Astrocyte (in vitro differentiated cells and primary cell): ENCODE measurements around the gene ABCG5. TPM values are rescaled to one million over a fixed set of nuclear protein-coding genes. Genes with fewer than 3 reads are reported as not detected.

Experiments used
- DNase-seq: peaks from one replicate; pipeline ENCODE4 v3.0.0-alpha.2; 2010; ENCODE audit warnings: low read depth
- FAIRE-seq: peaks from 2 replicates; lab custom pipeline; 2011; peaks lifted over from hg19 to GRCh38; lab: Jason Lieb, UNC
- H2AFZ ChIP-seq: 2 replicates; pipeline ENCODE4 v1.6.0; 2012; ENCODE audit warnings: low read depth, low read length, inconsistent platforms
- H3K27ac ChIP-seq: 2 replicates; pipeline ENCODE4 v1.5.1; 2011; ENCODE audit warnings: low read depth, low read length, inconsistent platforms
- H3K27me3 ChIP-seq: 2 replicates; pipeline ENCODE4 v1.6.0; 2011; ENCODE audit warnings: low read length, inconsistent platforms; ENCODE audit not compliant: insufficient read depth
- H3K36me3 ChIP-seq: 2 replicates; pipeline ENCODE4 v1.5.1; 2011; ENCODE audit warnings: low read length, inconsistent platforms; ENCODE audit not compliant: insufficient read depth
- H3K4me1 ChIP-seq: 2 replicates; pipeline ENCODE4 v1.5.1; 2011; ENCODE audit warnings: low read length, inconsistent platforms; ENCODE audit not compliant: insufficient read depth
- H3K4me2 ChIP-seq: 2 replicates; pipeline ENCODE4 v1.6.0; 2012; ENCODE audit warnings: low read length, inconsistent platforms
- H3K4me3 ChIP-seq: 2 replicates; pipeline ENCODE4 v1.5.1; 2011; ENCODE audit warnings: low read depth, mild to moderate bottlenecking, low read length, inconsistent platforms; ENCODE audit not compliant: insufficient read depth
- H3K79me2 ChIP-seq: 2 replicates; pipeline ENCODE4 v1.6.0; 2012; ENCODE audit warnings: mild to moderate bottlenecking, low read length, inconsistent platforms; ENCODE audit not compliant: insufficient read depth
- H3K9ac ChIP-seq: 2 replicates; pipeline ENCODE4 v1.6.0; 2012; ENCODE audit warnings: mild to moderate bottlenecking, low read length, inconsistent platforms
- H3K9me3 ChIP-seq: 2 replicates; pipeline ENCODE4 v1.5.1; 2012; ENCODE audit warnings: low read depth, mild to moderate bottlenecking, low read length, inconsistent platforms; ENCODE audit not compliant: insufficient read depth
- H4K20me1 ChIP-seq: 2 replicates; pipeline ENCODE4 v1.6.0; 2012; ENCODE audit warnings: low read length, inconsistent platforms; ENCODE audit not compliant: insufficient read depth
- H3K27ac Mint-ChIP-seq: one replicate; pipeline ENCODE4 v1.8.0; 2021; ENCODE audit warnings: mild to moderate bottlenecking, mixed read lengths; ENCODE audit not compliant: unreplicated experiment
- H3K27me3 Mint-ChIP-seq: one replicate; pipeline ENCODE4 v1.8.0; 2021; ENCODE audit warnings: low read depth, mixed read lengths; ENCODE audit not compliant: unreplicated experiment
- H3K36me3 Mint-ChIP-seq: one replicate; pipeline ENCODE4 v1.8.0; 2021; ENCODE audit warnings: low read depth, mixed read lengths; ENCODE audit not compliant: unreplicated experiment
- H3K4me1 Mint-ChIP-seq: one replicate; pipeline ENCODE4 v1.8.0; 2021; ENCODE audit warnings: low read depth, mixed read lengths; ENCODE audit not compliant: unreplicated experiment
- H3K4me3 Mint-ChIP-seq: one replicate; pipeline ENCODE4 v1.8.0; 2021; ENCODE audit warnings: mild to moderate bottlenecking, moderate library complexity, mixed read lengths; ENCODE audit not compliant: unreplicated experiment
- H3K9me3 Mint-ChIP-seq: one replicate; pipeline ENCODE4 v1.8.0; 2021; ENCODE audit warnings: mild to moderate bottlenecking, mixed read lengths; ENCODE audit not compliant: unreplicated experiment
- CTCF ChIP-seq: IDR thresholded peaks from 2 replicates; pipeline ENCODE4 v1.5.1; 2011; ENCODE audit warnings: low read depth, mild to moderate bottlenecking, inconsistent platforms, low read length, moderate library complexity; ENCODE audit not compliant: insufficient read depth
- EZH2 ChIP-seq: IDR thresholded peaks from 2 replicates; pipeline ENCODE4 v1.6.1; 2012; ENCODE audit warnings: mild to moderate bottlenecking, low read length, inconsistent platforms; ENCODE audit not compliant: insufficient read depth
- total RNA-seq: library from RNA; stranded (reverse); gene quantifications from 2 replicates; pipeline ENCODE4 v1.2.1, GENCODE V29; 2021

The ABCG5 gene
- total RNA-seq, 1 donor from 2014 or later: not detected

DNA sequence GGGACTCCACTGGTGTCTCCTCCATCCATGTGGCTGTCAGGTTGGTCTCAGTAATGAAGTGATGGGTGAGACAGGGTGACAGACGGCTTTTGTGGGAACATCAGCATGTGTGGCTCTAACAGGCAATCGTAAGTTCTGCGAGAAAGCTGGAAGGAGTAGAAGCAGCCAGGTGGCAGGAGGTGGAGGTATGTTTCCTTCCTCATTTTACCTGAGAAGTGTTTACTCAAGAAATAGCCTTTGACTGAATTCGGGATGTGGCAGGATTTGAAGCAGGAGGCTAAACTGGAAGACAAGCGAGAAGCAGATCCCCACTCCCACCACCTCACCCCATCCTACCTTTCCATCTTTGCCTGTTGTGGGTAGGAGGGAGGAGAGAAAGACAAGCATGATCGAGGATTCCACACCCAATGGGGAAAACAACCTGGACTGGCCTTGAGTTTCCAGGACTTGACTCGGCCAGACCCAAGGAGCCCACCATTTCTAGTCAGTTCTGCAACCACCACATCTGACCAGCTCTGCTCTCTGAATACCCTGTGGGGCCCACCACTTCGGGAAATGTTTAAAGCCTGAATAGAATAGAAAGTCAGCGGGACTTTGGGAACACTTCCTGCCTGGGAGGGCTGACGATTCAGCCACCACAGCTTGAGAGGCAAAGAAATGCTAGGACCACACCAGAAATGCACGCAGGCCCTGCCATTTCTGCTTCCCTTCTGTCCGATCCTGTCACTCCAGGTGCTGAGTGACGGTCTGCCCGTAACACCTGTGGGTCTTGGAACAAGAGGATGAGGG lies 1.3 kb upstream of the ABCG5 start:
- Mint-ChIP-seq H3K27ac (no peak overlapping the region), H3K4me1 (no peaks in the 10 kb centered on the region)

GRCh38 chr2:43837831-43838559 lies 644 bp downstream of the ABCG5 start:
- H3K27me3 ChIP-seq: peaks cover 6% of the 10 kb centered on the region
- H3K9me3 ChIP-seq: no peaks in the 10 kb centered on the region
- H3K79me2 ChIP-seq: no peaks in the 10 kb centered on the region
- Mint-ChIP-seq H3K27me3 (peaks cover 7% of the 10 kb centered on the region), H3K36me3 (no peaks in the 10 kb centered on the region), H3K4me3 (no peak overlapping the region), H3K4me1 (no peaks in the 10 kb centered on the region), H3K27ac (no peak overlapping the region), H3K9me3 (no peaks in the 10 kb centered on the region)
- TF ChIP-seq EZH2: no peak
- TF ChIP-seq CTCF: no peak
- DNase-seq (no peak), FAIRE-seq (no peak)
- H3K9ac ChIP-seq: no peak overlapping the region
- no peak overlapping the region for H3K4me2 ChIP-seq
- H3K27ac ChIP-seq: no peak overlapping the region
- H3K4me3 ChIP-seq: no peak overlapping the region
- no peak overlapping the region for H2AFZ ChIP-seq
- no peaks in the 10 kb centered on the region for H3K36me3 ChIP-seq
- H4K20me1 ChIP-seq: no peaks in the 10 kb centered on the region
- H3K4me1 ChIP-seq: no peaks in the 10 kb centered on the region

More for the DNA sequence above, 1.3 kb upstream of the ABCG5 start:
- Mint-ChIP-seq H3K9me3 (no peaks in the 10 kb centered on the region), H3K4me3 (no peak overlapping the region), H3K27me3 (peaks cover 8% of the 10 kb centered on the region), H3K36me3 (no peaks in the 10 kb centered on the region)
- no peak overlapping the region for H3K27ac ChIP-seq
- H3K4me1 ChIP-seq: no peaks in the 10 kb centered on the region
- H3K27me3 ChIP-seq: peaks cover 6% of the 10 kb centered on the region
- no peak overlapping the region for H3K4me3 ChIP-seq
- no peak overlapping the region for H3K4me2 ChIP-seq
- H4K20me1 ChIP-seq: no peaks in the 10 kb centered on the region
- no peak overlapping the region for H3K9ac ChIP-seq
- no peak for DNase-seq
- H3K9me3 ChIP-seq: no peaks in the 10 kb centered on the region
- H3K79me2 ChIP-seq: no peaks in the 10 kb centered on the region
- H3K36me3 ChIP-seq: no peaks in the 10 kb centered on the region
- no peak for TF ChIP-seq EZH2
- TF ChIP-seq CTCF: no peak
- no peak overlapping the region for H2AFZ ChIP-seq
- no peak for FAIRE-seq

GRCh38 chr2:43837033-43837432 lies 1.6 kb downstream of the ABCG5 start:
- no peak overlapping the region for H3K9ac ChIP-seq
- no peak for DNase-seq
- H3K36me3 ChIP-seq: no peaks in the 10 kb centered on the region
- H2AFZ ChIP-seq: no peak overlapping the region
- H4K20me1 ChIP-seq: no peaks in the 10 kb centered on the region
- H3K36me3 Mint-ChIP-seq: no peaks in the 10 kb centered on the region
- no peak overlapping the region for H3K4me2 ChIP-seq
- H3K4me1 ChIP-seq: no peaks in the 10 kb centered on the region
- H3K27ac ChIP-seq: no peak overlapping the region
- no peak for FAIRE-seq
- peaks cover 8% of the 10 kb centered on the region for H3K27me3 Mint-ChIP-seq
- H3K9me3 Mint-ChIP-seq: no peaks in the 10 kb centered on the region
- no peak overlapping the region for H3K4me3 Mint-ChIP-seq
- no peaks in the 10 kb centered on the region for H3K4me1 Mint-ChIP-seq
- H3K27ac Mint-ChIP-seq: no peak overlapping the region
- no peaks in the 10 kb centered on the region for H3K9me3 ChIP-seq
- no peak overlapping the region for H3K4me3 ChIP-seq
- H3K79me2 ChIP-seq: no peaks in the 10 kb centered on the region
- peaks cover 2% of the 10 kb centered on the region for H3K27me3 ChIP-seq
- no peak for TF ChIP-seq CTCF
